Nephron progenitor cell (in vitro differentiated cells): Measurements from ENCODE around the gene USP5.
A peak's percentile ranks its signal among the peaks of the same experiment; 100 is the strongest.

Source experiments
- DNase-seq: peaks from one replicate; pipeline ENCODE4 v3.0.0; 2021
- H3K27ac Mint-ChIP-seq: 2 replicates; pipeline ENCODE4 v1.8.0; 2021; ENCODE audit warnings: mild to moderate bottlenecking, moderate library complexity, mixed read lengths
- H3K27me3 Mint-ChIP-seq: 2 replicates; pipeline ENCODE4 v1.8.0; 2021; ENCODE audit warnings: mild to moderate bottlenecking, low read depth, mixed read lengths; ENCODE audit not compliant: poor library complexity
- H3K36me3 Mint-ChIP-seq: 2 replicates; pipeline ENCODE4 v1.8.0; 2021; ENCODE audit warnings: low read depth, mixed read lengths
- H3K4me1 Mint-ChIP-seq: 2 replicates; pipeline ENCODE4 v1.8.0; 2021; ENCODE audit warnings: mixed read lengths
- H3K4me3 Mint-ChIP-seq: 2 replicates; pipeline ENCODE4 v1.8.0; 2021; ENCODE audit warnings: mild to moderate bottlenecking, moderate library complexity, mixed read lengths
- H3K9me3 Mint-ChIP-seq: 2 replicates; pipeline ENCODE4 v1.8.0; 2021; ENCODE audit warnings: mild to moderate bottlenecking, moderate library complexity, mixed read lengths
- TF ChIP-seq, protein P1 (sequence below): fragments of 200-600 bp; sonication (generic); IDR thresholded peaks from 2 replicates; pipeline ENCODE4 v1.5.0; 2021; ENCODE audit warnings: antibody characterized with exemption

Gene USP5

DNA sequence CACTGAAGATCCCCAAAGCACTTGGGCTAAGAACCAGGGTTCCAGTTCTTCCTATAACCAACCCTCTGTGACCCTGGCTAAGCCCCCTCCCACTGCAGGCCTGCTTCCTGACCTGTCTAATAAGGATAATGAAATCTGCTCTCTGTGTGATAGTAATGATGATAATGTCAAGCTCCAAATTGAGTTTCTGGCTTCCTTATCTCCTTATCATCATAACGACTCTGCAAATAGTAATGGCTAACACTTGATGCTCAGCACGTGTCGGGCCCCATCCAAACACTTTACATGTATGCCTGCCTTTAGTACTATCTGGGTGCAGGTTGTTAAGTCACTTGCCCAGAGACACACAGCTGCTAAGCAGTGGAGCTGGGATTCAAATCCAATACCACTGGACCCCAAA, 35.4 kb upstream of the USP5 start:
- Mint-ChIP-seq H3K4me1 (peaks cover 61% of the 10 kb centered on the region), H3K27me3 (peaks cover 6% of the 10 kb centered on the region), H3K36me3 (no peaks in the 10 kb centered on the region), H3K27ac (peak overlapping the region; percentile 62), H3K4me3 (no peak overlapping the region), H3K9me3 (no peaks in the 10 kb centered on the region)
- no peak for DNase-seq
- TF ChIP-seq, protein P1, sequence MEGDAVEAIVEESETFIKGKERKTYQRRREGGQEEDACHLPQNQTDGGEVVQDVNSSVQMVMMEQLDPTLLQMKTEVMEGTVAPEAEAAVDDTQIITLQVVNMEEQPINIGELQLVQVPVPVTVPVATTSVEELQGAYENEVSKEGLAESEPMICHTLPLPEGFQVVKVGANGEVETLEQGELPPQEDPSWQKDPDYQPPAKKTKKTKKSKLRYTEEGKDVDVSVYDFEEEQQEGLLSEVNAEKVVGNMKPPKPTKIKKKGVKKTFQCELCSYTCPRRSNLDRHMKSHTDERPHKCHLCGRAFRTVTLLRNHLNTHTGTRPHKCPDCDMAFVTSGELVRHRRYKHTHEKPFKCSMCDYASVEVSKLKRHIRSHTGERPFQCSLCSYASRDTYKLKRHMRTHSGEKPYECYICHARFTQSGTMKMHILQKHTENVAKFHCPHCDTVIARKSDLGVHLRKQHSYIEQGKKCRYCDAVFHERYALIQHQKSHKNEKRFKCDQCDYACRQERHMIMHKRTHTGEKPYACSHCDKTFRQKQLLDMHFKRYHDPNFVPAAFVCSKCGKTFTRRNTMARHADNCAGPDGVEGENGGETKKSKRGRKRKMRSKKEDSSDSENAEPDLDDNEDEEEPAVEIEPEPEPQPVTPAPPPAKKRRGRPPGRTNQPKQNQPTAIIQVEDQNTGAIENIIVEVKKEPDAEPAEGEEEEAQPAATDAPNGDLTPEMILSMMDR, result no peak

DNA sequence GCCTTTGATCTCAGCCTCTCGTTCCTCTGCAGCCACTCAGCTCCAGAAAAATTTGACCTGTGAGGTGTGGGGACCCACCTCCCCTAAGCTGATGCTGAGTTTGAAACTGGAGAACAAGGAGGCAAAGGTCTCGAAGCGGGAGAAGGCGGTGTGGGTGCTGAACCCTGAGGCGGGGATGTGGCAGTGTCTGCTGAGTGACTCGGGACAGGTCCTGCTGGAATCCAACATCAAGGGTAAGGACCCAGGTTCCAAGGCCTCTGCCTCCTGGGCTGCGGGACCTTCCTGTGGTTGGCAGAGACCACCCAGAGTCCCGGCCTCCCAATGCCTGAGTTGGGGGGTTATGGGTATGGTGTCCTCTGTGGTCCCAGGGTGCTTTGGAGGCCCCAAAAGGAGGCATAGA, 34.9 kb upstream of the USP5 start:
- TF ChIP-seq, protein P1, result no peak
- Mint-ChIP-seq H3K36me3 (no peaks in the 10 kb centered on the region), H3K4me3 (no peak overlapping the region), H3K9me3 (no peaks in the 10 kb centered on the region), H3K4me1 (peaks cover 64% of the 10 kb centered on the region), H3K27ac (peak overlapping the region; percentile 62), H3K27me3 (peaks cover 6% of the 10 kb centered on the region)
- no peak for DNase-seq

DNA sequence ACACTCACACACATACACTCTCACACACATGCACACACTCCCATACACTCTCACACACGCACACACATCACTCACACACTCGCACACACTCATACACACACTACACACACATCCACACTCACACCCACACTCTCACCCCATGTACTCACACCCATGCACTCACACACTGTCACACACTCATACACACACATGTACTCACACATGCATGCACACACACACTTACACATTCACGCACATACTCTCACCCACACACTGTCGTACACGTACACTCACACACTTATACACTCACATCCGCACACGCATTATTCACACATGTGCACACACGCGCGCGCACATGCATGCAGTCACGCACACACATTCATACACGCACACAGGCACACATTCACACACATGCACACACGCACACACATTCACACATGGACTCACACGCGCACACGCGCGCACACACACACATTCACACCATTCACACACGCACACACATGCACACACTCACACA, 34.2 kb upstream of the USP5 start:
- Mint-ChIP-seq H3K9me3 (no peaks in the 10 kb centered on the region), H3K4me3 (peak overlapping the region; percentile 22), H3K36me3 (no peaks in the 10 kb centered on the region), H3K27me3 (peaks cover 7% of the 10 kb centered on the region), H3K27ac (peak overlapping the region; percentile 64), H3K4me1 (peaks cover 70% of the 10 kb centered on the region)
- no peak for DNase-seq
- TF ChIP-seq, protein P1, result no peak

DNA sequence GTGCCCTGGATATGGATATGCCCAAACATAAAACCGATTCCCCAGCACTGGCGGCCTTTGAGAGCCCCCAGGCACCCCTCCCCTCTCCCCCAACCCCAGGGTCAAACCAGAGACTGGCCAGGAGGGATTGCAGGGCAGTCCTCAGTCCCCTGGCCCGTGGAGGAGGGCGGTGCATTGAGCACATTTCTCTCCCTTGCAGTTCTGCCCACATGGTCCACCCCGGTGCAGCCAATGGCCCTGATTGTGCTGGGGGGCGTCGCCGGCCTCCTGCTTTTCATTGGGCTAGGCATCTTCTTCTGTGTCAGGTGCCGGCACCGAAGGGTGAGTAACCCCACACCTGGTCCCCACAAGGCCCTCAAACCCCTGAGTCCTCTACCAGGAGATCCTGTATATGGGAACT, 33.7 kb upstream of the USP5 start:
- TF ChIP-seq, protein P1, result no peak
- peak; percentile 39 for DNase-seq
- Mint-ChIP-seq H3K4me1 (peaks cover 75% of the 10 kb centered on the region), H3K27ac (peak overlapping the region; percentile 80), H3K9me3 (no peaks in the 10 kb centered on the region), H3K27me3 (peaks cover 10% of the 10 kb centered on the region), H3K36me3 (no peaks in the 10 kb centered on the region), H3K4me3 (peak overlapping the region; percentile 22)

DNA sequence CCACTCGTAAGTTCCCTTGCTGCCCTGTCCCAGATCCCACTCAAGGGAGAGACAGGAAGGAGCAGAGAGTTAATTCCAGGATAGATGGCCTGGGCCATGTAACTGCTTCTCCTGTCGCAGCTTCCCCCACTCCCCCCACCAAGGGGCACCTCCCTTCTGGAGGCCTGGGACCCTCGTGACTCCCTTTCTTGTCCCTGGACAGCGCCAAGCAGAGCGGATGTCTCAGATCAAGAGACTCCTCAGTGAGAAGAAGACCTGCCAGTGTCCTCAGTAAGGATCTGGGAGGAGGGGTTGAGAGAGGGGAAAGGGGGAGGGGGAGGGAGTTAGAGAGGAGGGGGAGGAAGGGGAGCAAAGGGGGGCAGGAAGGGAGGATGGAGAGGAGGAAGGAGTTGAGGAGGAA, 33.3 kb upstream of the USP5 start:
- DNase-seq, result no peak
- Mint-ChIP-seq H3K4me1 (peaks cover 79% of the 10 kb centered on the region), H3K27ac (peak overlapping the region; percentile 80), H3K9me3 (no peaks in the 10 kb centered on the region), H3K4me3 (peak overlapping the region; percentile 22), H3K36me3 (no peaks in the 10 kb centered on the region), H3K27me3 (peaks cover 10% of the 10 kb centered on the region)
- TF ChIP-seq, protein P1, result no peak
